Retina (tissue), 1 donor: Measurements from ENCODE around the gene RRH.
"Not testable (repeated sequence)": the region's sequence is repeated elsewhere in the genome, so short reads cannot be mapped to it uniquely, and the experiment has no call there.

ENCODE experiments used
- DNase-seq: peaks from one replicate; pipeline ENCODE4 v3.0.0-alpha.2; 2016

The RRH gene

GRCh38 chr4:109846395-109847098 lies 18.8 kb downstream of the RRH start:
- no peak for DNase-seq

DNA sequence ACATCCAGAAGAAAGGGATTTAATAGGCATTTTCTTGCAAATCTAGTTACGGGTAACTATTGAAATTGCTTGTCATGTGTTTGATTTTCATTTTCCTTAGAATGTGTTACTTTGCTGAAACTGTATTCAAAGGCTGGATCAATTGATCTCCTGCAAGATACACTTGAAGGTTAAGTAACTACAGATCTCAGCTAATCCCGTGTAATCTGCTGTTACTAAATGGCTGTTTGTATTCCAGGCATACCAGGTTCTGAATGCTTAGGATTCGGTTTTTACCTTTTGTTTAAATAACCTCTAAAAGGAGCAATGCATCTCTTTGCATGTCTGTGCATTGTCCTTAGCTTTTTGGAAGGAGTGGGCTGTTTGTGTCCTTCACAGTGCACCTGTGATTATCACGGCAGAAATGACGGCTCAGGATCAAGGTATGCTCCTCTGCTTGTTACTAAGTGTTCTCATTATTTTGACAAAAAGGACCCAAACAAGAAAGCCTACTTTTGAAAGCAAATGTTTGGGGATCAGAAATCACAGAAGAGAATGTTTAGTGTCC lies 20.2 kb downstream of the RRH start, which contains the start of gene LRIT3:
TSS of gene LRIT3 (plus strand) at position 212 of the 547 bp plus-strand sequence. CDS start at position 307, 95 bp downstream.
- DNase-seq: no peak

- DNase-seq: no peak
These were observed 20.7 kb downstream of the RRH start for GRCh38 chr4:109848501-109848900.

DNA sequence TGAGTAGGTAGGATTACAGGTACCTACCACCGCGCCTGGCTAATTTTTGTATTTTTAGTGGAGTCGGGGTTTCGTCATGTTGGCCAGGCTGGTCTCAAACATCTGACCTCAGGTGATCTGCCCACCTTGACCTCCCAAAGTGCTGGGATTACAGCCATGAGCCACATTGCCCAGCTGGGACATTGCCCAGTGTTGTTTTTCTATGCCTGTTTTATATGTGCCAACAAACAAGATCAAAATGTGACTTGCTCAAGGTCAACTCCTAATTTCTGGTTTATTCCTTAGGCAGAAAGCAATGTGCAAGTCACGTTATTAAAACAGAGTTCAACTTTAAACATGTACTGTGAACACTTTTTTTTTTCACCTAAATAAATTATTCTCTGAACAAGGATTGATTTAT lies 22.8 kb downstream of the RRH start:
- DNase-seq: no peak

DNA sequence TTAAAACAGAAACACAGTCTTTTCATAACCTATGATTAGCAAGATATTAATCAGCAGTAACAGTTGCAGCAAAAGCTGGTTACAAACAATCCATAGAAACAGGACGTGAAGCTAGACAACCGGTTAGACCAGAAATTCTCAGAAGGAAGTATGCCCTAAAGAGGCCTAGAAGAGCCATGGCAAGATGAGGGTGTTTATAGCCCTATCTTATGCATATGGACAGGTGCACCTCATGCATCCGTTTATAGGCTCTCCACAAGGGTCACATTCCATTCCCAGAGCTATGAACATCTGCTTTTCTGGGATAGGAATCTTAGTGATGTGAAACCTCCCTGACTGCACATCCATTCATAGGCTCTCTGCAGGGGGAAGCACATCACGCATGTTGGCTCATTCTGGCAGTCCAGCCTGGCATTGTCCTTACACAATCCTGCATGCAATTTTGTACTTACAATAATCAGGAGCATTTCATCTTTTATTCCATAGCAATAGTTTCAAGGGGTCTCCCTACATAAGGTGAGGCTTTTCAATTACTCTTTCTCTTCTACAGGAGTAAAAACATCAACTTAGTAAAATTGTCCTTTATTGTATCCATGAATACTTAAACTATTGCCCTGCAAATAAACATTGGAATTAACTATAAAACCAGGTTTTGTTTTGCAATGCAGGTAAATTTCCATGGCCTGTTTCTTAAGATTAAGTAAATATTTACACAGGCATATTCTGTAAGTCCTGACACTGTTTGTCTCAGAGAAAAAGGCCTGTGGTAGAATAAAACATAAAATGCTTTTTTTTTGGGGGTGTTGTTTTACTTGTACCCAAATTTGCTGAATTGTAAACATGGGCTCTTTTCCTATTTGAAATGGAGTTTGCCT lies 31.9 kb downstream of the RRH start:
- not testable (repeated sequence) for DNase-seq

- DNase-seq: no peak
These were observed 33.5 kb downstream of the RRH start for GRCh38 chr4:109861271-109861670.

DNA sequence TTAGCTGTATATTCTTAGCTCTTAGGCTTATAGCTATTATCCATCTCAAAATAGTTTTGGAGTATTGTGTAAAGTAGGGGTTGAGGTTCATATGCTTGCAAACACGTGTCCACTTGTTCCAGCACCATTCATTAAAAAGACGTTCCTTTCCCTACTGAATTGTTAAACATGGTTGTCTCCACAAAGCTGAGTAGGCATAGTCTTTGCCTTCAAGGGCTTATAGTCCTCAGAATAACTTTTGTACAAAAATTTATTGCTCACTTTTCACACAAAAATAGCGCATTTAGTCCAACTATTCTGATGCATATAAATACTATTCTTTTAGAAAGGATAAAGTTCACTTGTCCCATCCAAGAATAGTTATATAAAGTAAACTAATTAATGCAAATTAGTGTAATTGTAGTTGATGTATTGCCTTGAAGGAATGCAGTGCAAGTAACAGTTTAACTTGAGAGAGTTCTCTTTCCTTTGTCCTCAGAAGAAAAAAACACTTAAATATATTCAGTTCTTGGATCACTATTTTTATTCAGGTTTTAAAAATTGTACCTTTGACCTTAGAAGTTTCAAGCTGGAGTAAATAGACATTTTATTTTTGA lies 34.2 kb downstream of the RRH start:
- DNase-seq: peak; percentile 24

GRCh38 chr4:109864134-109864533 lies 36.4 kb downstream of the RRH start:
- no peak for DNase-seq

- DNase-seq: no peak
These were observed 42.3 kb downstream of the RRH start for GRCh38 chr4:109870061-109870460.

DNA sequence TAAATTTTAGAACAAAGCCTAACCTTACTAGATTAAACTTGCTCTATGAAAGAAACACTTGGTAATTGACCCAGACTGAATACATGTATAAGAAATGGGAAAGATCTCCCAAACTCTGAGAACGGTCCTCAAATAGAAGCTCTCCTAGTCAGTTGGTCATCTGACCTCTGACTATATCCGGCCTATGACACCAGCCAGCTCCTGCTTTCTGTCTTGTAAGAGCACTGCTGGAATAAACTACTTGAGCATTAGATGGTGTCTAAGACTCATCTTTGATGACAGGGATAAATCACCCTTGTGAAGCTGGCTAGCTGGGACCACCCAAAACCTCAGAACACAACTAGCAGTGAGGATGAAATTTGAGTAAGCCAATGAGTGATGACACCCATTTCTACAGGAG lies 44.3 kb downstream of the RRH start:
- no peak for DNase-seq

DNA sequence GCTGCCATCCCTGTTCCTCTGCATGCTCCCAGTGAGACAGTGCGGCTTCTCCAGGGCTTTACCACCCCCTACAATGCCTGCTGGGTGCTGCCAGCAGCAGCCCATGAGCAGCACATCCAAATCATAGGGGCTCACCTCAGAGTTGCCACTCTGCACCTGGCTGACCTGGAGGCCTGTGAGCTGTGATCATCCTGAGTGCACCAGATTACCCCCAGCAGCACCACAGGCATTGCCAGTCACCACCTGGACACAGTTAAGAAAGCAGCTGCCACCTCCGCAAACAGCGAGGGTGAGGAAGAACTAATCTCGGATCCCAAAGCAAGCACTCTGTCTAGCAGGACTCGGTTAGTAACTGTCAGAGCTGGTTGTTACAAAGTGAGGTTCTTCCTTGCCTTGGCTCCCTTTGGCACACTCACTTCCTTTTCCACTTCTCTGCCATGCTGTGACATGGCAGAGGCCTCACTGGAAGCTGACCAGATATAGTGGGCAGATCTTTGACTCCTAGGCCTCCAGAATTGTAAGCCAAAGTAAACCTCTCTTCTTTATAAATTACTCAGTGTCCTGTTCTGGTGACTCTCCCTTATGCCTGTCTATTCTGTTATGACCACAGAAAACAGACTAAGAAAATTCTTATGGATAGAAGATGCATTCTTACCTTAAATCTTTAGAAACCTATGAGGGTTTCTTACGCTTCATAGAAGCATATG lies 45.3 kb downstream of the RRH start:
- no peak for DNase-seq

- no peak for DNase-seq
These were observed 46.2 kb downstream of the RRH start for GRCh38 chr4:109873791-109874514.

- no peak for DNase-seq
These were observed 47.3 kb downstream of the RRH start for GRCh38 chr4:109875106-109875505.

- DNase-seq: not testable (repeated sequence)
These were observed 47.8 kb downstream of the RRH start for GRCh38 chr4:109875553-109875952.

DNA sequence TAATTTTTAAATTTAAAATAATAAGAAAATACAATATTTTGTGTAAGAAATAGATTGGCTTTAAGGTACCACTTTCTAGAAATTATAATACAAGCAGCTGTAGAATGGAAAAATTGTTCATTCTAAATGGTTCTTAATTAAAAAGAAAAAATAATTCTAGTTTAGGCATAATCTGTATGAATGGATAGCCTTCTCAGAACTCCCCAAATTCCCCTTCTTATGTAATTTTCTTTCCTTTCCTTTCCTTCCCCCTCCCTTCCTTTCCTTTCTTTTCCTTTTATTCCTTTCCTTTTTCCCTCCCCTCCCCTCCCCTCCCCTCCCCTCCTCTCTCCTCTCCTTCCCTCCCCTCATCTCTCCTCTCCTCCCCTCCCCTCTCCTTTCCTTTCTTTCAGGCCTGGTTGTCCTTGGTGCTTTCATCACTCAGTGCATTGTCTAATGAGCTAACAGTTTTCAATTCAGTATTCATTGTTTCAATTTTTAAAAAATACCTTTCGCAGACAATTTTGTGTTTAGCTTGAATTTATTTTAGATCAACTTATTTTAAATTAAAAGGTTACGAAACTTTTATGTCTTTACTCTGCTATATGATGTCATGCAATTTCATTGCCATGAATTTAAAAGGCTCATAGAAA lies 49.0 kb downstream of the RRH start:
- no peak for DNase-seq

DNA sequence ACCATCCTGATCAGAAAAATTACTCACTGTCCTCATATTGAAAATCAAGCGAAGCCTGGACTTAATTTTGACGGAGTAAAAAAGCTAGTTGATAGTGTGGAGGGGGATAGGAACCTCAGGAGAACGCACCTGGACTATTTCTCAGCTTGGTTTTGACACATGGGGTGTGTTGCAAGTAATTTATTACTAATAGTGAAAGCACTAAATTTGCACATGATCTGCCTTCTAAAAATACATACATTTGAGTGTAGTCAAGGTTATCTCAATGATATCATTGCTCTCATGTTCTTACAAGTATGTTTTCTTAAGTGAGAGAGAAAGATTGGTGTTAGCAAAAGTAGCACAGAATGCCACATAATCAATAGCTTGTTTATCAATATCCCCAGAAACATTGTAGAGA lies 49.6 kb downstream of the RRH start:
- DNase-seq: no peak

GRCh38 chr4:109878355-109878754 lies 50.6 kb downstream of the RRH start:
- DNase-seq: no peak

DNA sequence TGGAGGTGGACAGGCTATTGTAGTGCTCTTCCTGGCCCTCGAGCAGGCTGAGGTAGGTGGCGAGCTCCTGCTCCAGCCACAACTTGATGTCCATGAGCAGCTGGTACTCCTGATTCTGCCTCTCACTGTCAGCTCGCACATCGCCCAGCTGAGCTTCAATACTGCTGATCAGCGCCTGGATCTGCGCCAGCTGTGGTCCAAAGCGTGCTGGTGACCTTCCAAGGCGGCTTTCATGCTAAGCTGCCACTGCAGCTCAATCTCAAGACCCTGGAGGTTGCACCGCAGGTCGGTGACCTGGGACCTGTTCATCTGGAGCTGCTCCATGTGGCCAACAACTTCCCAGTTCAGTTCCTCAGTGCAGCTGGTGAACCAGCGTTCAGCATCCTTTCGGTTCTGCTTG lies 51.3 kb downstream of the RRH start:
- no peak for DNase-seq

GRCh38 chr4:109879636-109880314 lies 52.0 kb downstream of the RRH start:
- no peak for DNase-seq

DNA sequence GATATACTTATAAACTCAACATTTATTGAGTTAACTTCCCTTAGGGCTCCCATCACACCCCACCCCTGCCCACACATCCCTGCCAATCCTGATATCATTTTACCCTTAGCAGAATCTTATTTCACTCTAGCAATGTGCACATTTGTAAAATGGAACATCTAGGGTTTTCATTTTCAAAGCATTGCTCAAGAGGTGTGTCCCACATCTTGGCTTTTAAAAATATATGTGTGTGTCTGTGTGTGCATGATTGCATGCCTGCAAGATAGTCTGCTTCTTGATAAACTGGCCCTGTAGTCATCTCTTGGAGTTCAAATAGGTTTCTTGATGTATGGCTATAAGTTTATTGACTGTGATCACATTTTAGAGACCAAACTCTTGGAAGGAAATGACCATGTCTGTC lies 58.5 kb downstream of the RRH start:
- no peak for DNase-seq

- DNase-seq: no peak
These were observed 59.3 kb downstream of the RRH start for GRCh38 chr4:109887071-109887470.
